Measurements from ENCODE around the gene USP53.

DNA sequence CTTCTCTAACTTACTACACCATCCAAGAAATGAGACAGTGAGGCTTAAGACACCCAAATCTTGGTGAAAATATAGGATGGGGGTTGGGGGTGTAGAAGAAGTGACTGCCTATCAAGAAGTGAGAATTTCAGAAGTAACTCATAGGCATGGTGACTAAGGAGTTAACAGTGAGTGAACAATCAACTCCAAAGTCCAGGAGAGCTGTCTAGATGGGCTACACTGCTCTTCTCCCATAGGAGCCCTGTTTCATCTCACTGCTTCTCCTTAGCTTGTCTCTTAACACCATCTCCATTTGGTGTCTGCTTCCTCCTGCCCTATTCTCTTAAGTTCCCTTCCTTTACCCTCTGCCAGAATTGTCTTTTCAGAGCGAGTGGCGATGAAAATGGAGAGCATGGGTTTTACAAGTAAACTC is 86.8 kb downstream of the USP53 start:
- no peak for TF ChIP-seq YY1 (IDR thresholded peaks at IDR 0.05; ENCODE audit: borderline replicate concordance in 1 of 3, control insufficient read depth in 1 of 3, extremely low read depth in 1 of 3, insufficient read depth in 3 of 3, insufficient read length in 1 of 3, insufficient replicate concordance in 2 of 3, low read depth in 1 of 3, low read length in 2 of 3)
- TF ChIP-seq POLR2AphosphoS5 (IDR thresholded peaks at IDR 0.05; ENCODE audit: control insufficient read depth, insufficient read depth, low read depth, low read length), result no peak
- TF ChIP-seq, protein P1, sequence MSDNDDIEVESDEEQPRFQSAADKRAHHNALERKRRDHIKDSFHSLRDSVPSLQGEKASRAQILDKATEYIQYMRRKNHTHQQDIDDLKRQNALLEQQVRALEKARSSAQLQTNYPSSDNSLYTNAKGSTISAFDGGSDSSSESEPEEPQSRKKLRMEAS (CRISPR knock-in tag; IDR thresholded peaks at IDR 0.05), result no peak
- no peak for TF ChIP-seq NR1H2 (CRISPR knock-in tag; IDR thresholded peaks at IDR 0.05)
- TF ChIP-seq SIRT6 (IDR thresholded peaks at IDR 0.05; ENCODE audit: low read depth, low read length), result no peak
- TF ChIP-seq, protein P2, sequence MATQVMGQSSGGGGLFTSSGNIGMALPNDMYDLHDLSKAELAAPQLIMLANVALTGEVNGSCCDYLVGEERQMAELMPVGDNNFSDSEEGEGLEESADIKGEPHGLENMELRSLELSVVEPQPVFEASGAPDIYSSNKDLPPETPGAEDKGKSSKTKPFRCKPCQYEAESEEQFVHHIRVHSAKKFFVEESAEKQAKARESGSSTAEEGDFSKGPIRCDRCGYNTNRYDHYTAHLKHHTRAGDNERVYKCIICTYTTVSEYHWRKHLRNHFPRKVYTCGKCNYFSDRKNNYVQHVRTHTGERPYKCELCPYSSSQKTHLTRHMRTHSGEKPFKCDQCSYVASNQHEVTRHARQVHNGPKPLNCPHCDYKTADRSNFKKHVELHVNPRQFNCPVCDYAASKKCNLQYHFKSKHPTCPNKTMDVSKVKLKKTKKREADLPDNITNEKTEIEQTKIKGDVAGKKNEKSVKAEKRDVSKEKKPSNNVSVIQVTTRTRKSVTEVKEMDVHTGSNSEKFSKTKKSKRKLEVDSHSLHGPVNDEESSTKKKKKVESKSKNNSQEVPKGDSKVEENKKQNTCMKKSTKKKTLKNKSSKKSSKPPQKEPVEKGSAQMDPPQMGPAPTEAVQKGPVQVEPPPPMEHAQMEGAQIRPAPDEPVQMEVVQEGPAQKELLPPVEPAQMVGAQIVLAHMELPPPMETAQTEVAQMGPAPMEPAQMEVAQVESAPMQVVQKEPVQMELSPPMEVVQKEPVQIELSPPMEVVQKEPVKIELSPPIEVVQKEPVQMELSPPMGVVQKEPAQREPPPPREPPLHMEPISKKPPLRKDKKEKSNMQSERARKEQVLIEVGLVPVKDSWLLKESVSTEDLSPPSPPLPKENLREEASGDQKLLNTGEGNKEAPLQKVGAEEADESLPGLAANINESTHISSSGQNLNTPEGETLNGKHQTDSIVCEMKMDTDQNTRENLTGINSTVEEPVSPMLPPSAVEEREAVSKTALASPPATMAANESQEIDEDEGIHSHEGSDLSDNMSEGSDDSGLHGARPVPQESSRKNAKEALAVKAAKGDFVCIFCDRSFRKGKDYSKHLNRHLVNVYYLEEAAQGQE (IDR thresholded peaks at IDR 0.05; ENCODE audit: borderline replicate concordance), result no peak
- TF ChIP-seq, protein P2 (CRISPR knock-in tag; IDR thresholded peaks at IDR 0.05; ENCODE audit: low read depth), result no peak
- TF ChIP-seq, protein P3, sequence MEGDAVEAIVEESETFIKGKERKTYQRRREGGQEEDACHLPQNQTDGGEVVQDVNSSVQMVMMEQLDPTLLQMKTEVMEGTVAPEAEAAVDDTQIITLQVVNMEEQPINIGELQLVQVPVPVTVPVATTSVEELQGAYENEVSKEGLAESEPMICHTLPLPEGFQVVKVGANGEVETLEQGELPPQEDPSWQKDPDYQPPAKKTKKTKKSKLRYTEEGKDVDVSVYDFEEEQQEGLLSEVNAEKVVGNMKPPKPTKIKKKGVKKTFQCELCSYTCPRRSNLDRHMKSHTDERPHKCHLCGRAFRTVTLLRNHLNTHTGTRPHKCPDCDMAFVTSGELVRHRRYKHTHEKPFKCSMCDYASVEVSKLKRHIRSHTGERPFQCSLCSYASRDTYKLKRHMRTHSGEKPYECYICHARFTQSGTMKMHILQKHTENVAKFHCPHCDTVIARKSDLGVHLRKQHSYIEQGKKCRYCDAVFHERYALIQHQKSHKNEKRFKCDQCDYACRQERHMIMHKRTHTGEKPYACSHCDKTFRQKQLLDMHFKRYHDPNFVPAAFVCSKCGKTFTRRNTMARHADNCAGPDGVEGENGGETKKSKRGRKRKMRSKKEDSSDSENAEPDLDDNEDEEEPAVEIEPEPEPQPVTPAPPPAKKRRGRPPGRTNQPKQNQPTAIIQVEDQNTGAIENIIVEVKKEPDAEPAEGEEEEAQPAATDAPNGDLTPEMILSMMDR (IDR thresholded peaks at IDR 0.05 in 2 of 3, conservative IDR thresholded peaks at IDR 0.05 in 1 of 3; ENCODE audit: insufficient read depth in 2 of 3, low read depth in 1 of 3, low read length in 3 of 3), result no peak
- no peak for TF ChIP-seq ZZZ3 (IDR thresholded peaks at IDR 0.05)
- no peak for TF ChIP-seq PHF8 (IDR thresholded peaks at IDR 0.05; ENCODE audit: borderline replicate concordance, low read length)
- no peak for TF ChIP-seq CEBPG (CRISPR knock-in tag; IDR thresholded peaks at IDR 0.05)
- no peak for TF ChIP-seq CEBPG (tag; conservative IDR thresholded peaks at IDR 0.05 in 1 of 2, IDR thresholded peaks at IDR 0.05 in 1 of 2)
- no peak for TF ChIP-seq SNRNP70 (optimal IDR thresholded peaks at IDR 0.05; ENCODE audit: low read depth, low read length)
- TF ChIP-seq, protein P4, sequence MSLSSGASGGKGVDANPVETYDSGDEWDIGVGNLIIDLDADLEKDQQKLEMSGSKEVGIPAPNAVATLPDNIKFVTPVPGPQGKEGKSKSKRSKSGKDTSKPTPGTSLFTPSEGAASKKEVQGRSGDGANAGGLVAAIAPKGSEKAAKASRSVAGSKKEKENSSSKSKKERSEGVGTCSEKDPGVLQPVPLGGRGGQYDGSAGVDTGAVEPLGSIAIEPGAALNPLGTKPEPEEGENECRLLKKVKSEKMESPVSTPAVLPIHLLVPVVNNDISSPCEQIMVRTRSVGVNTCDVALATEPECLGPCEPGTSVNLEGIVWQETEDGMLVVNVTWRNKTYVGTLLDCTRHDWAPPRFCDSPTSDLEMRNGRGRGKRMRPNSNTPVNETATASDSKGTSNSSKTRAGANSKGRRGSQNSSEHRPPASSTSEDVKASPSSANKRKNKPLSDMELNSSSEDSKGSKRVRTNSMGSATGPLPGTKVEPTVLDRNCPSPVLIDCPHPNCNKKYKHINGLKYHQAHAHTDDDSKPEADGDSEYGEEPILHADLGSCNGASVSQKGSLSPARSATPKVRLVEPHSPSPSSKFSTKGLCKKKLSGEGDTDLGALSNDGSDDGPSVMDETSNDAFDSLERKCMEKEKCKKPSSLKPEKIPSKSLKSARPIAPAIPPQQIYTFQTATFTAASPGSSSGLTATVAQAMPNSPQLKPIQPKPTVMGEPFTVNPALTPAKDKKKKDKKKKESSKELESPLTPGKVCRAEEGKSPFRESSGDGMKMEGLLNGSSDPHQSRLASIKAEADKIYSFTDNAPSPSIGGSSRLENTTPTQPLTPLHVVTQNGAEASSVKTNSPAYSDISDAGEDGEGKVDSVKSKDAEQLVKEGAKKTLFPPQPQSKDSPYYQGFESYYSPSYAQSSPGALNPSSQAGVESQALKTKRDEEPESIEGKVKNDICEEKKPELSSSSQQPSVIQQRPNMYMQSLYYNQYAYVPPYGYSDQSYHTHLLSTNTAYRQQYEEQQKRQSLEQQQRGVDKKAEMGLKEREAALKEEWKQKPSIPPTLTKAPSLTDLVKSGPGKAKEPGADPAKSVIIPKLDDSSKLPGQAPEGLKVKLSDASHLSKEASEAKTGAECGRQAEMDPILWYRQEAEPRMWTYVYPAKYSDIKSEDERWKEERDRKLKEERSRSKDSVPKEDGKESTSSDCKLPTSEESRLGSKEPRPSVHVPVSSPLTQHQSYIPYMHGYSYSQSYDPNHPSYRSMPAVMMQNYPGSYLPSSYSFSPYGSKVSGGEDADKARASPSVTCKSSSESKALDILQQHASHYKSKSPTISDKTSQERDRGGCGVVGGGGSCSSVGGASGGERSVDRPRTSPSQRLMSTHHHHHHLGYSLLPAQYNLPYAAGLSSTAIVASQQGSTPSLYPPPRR (CRISPR knock-in tag; IDR thresholded peaks at IDR 0.05; ENCODE audit: borderline replicate concordance), result no peak
- TF ChIP-seq RFX5 (IDR thresholded peaks at IDR 0.05; ENCODE audit: low read depth, low read length), result no peak
